GM19372 (cell line): ENCODE data around the gene DCAF12.
A peak's percentile ranks its signal among the peaks of the same experiment; 100 is the strongest.

Experiments
- ATAC-seq: cut with Tn5 transposase; IDR thresholded peaks from one replicate; pipeline ENCODE4 v1.9.1; 2021; ENCODE audit warnings: mild to moderate bottlenecking, low read depth, moderate library complexity; ENCODE audit not compliant: unreplicated experiment

DCAF12 gene

DNA sequence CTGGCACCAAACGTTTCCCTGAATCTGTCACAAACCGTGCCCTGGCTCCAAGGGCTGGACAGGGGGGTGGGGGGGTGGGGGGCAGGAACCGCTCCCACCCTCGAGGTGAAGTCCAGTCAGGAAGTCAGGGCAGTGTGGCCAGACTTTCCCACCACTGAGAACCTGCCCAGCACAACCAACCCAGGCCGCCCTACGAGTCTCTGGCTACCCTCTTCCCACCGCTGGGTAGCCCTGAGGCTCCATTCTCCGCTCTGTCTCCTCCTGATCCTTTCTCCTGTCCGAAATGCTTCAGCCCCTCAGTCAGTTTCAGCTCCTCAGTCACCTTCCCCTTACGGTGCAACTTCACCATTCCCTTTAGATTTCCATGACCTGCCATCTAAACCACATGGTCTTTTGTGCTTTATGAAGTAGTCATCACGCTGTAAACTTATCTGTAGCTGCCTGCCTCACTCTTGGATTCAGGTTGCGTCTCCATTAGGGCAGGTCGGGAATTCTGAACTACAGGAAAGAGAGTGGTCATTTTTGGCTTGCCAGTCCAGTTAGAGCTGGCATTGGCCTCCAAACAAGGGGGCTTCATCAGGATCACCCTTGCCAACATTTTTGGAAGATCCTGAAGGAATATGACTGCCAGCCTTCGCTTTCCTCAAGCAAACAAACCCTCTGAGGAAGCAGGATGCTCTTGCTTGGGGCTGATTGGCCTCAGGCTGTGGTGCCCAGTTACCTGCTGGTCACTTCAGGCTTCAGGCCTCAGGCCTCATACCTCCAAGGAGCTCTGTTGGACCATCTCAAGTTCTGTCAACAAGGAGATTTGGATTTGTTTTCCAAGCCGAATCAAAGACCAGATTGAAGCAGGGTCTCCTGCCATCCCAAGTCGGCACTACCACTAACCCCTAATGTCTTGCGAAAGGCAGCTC, 794 bp upstream of the DCAF12 start:
- ATAC-seq: no peak

DNA sequence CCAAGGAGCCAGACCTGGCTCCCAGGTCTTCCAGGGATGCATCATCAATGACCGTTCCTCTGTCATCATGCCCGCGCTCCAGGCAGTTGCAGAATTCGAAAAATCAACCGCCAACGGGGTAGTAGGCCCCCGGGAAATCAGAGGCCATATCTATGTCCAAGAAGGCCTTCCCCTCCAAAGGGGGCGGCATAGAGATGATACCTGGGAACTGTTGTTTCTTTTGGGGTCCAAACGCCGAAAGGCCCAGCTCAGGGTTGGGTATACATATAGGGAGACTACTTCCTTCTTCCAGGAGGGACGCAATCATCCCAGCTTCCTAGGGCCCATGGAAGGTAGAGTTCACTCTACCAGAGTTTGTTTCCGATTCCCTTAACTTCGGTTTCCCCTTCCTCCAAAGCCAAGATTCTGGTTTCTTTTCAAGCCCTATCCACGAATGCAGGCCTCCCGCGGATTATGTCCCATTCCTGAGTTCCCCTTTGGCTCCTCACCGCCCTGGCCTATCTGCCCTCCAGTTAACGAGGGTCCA, 754 bp downstream of the DCAF12 start:
- ATAC-seq: no peak

DNA sequence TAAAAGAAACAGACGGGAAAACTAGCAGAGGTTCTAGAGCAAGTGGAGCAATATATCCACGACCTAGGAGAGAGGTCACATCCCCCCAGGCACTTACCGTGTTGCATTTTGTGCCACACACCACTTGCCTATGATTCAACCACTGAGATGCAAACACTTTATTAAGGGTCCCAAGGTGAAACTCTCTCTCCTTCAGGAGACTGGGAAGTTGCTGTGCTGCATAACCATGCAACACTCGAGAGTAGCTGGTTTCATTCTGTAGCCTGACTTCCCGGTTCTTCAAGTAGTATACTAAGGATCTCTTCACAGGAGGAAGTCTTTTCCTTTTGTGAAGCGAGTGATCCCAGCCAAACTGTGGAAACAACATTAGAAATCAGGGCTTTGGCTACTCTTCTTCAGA, 1.6 kb downstream of the DCAF12 start:
- no peak for ATAC-seq

DNA sequence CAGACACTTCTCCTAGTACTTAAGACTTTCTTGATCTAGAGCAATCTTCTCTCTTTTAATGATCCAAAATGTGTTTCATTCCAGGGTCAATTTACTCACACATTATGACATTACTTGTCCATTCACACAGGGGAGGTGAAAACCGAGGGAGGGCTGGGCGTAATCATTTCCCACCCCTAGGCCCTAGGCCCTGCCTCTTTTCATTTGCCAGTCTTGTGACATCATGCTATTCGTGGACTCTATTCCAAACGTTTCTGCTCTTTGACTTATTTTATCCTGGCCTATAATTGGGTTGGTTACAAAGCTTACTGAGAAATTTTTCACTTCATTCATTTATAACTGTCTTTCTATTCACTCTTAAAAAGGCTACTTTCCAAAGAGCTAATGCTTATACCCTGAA, 2.4 kb downstream of the DCAF12 start:
- ATAC-seq: no peak

DNA sequence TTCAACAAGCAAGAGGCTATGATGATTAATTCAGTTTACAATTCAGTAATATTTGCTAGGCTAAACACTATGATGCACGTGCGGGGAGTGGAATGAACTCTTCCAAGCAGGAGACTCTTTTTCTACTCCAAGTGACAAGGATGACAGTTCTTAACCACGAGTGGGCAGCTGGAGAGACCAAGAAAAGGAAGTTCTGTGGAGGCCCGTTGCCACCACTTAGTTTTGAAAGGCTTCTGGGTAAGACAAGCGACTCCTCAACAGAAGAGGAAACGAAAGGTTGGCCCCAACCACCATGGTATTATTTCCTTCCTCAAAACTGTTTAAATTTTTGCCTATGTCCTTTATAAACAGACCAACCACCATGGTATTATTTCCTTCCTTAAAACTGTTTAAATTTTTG, 2.8 kb downstream of the DCAF12 start:
- ATAC-seq: peak; percentile 36

DNA sequence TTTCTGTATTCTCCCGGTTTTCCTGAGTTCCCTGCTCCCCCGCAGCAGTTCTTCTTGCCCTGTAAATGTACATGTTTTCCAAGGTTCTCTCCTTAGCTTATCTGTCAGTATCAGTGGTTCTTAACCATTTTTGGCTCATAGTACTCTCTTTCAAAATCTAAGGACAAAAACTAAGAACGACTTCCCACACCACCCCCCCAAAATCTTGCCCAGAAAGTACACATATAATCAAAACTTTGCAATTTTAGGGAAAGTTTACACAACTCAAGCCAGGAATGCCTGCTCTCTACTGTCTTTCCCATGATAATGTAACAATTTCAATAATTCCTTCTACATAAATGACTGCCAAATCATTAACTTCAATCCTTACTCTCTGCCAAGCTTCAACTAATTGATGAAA, 4.5 kb downstream of the DCAF12 start:
- no peak for ATAC-seq

DNA sequence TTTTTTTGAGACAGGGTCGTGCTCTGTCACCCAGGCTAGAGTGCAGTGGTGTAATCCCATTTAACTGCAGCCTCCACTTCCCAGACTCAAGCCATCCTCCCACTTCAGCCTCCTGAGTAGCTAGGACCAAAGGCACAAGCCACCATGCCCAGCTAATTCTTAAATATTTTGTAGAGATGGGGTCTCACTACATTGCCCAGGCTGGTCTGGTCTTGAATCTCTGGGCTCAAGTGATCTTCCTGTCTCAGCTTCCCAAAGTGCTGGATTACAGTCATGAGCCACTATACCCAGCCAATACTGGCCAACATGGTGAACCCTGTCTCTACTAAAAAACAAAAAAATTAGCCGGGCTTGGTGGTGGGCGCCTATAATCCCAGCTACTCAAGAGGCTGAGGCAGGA, 6.8 kb downstream of the DCAF12 start:
- no peak for ATAC-seq

DNA sequence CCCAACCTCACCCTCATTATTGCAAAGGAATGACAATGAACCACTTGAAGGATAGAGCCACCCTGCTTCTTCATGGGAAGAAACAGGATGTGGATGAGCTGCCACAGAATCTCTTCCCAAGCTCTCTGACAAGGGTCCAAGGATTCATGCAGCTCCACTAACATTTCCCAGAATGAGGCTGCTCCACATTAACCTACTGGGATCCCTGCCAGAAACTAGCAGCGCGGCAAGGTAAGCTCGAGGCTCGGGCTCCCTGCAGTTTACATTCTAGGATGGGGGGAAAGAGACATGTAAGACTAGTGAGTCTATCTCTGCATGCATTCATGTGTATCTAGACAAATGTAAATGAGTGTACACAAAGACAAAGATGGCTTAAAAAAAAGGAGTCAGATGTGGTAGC, 12.1 kb downstream of the DCAF12 start:
- ATAC-seq: no peak

DNA sequence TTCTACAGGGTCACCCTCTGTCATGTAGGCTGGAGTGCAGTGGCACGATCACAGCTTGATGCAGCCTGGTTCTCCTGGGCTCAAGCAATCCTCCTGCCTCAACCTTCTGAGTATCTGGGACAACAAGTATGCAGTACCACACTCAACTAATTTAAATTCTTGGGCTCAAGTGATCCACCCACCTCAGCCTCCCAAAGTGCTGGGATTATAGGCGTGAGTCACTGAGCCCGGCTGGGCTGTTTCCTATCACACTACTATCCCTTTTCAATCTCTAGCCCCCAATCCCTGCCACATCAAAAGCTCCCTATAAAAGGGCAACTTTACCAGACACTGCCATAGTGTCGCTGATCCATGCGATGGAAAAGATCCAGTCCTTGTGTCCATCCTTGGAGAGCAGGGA, 20.4 kb downstream of the DCAF12 start:
- ATAC-seq: no peak

DNA sequence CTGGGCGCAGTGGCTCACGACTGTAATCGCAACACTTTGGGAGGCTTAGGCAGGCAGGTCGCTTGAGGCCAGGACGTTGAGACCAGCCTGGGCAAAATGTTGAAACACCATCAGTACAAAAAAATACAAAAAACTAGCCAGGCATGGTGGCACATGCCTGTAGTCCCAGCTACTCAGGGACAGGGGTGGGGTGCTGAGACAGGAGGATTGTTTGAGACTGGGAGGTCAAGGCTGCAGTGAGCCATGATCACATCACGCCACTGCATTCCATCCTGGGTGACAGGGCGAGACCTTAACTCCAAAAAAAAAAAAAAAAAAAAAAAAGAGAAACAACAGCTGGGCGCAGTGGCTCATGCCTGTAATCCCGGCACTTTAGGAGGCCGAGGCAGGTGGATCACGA, 23.7 kb downstream of the DCAF12 start:
- no peak for ATAC-seq

DNA sequence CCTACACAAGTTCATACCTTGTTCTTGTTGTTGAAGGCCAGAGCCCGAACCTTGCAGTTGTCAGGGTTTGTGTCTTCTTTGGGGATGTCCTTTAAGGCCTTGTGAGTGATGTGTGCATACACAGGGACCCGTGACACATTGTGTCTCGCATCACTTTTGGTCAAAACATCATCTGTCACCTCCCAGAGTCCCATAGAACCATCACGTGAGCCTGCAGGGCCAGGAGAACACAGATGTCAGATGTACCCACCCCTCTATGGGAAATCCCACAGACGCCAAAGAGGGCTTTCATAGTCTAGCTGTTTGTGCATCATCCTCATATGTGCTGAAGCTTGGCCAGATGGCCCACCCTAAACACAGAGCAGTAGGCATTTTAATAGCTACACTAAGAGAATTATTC, 28.2 kb downstream of the DCAF12 start:
- ATAC-seq: no peak

DNA sequence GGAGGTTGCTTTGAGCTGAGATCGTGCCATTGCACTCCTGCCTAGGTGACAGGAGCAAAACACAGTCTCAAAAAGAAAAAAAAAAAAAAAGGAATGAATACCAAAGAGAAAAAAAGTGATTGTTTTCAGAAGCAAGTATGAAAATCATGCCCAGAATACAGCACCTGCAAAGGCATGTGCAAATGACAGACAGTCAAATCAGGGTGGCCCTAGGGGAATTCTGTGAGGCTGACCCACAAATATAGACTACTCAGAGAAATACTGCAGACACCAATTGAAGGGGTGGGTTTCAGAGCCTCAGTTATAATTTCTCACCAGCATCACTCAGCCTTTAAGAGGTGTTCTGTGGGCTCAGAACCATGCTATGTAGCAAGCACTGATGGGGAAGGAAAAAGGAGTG, 28.6 kb downstream of the DCAF12 start:
- ATAC-seq: no peak

DNA sequence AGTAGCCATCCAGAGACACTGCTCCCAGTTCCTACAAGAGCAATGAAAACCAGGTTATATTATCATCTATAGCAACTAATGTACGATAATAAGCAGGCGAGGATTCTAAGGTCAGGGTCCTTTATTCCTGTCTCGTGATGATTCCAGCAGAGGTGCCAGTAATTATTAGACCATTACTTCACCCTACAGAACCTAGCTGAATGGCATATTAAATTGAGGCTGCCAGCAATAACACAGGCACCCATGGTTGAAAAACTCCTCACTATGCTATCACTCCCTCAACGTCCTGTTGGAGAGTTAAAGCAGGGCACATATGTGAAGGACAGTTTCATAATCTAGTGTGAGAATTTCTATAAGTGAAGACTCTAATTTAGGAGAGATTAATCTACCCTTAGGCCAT, 29.7 kb downstream of the DCAF12 start:
- ATAC-seq: no peak

DNA sequence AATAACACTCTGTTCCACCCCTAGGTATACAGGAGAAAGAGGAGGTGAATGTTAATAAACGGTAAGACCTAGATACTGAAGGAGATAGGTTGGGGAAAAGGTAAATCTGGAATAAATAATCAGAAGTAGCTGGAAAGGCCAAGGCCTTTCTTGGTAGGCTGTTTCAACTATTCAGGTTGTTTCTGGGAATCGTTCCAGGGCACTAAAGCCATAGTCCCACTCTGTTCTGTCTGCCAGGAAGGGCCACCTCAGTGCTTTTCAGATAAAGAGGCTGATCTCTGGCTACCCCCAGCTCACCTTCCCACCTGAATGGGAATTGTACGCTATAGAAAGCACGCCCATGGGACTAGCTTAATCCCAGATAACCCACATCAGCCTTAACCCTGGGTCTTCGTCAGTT, 32.9 kb downstream of the DCAF12 start:
- ATAC-seq: no peak

DNA sequence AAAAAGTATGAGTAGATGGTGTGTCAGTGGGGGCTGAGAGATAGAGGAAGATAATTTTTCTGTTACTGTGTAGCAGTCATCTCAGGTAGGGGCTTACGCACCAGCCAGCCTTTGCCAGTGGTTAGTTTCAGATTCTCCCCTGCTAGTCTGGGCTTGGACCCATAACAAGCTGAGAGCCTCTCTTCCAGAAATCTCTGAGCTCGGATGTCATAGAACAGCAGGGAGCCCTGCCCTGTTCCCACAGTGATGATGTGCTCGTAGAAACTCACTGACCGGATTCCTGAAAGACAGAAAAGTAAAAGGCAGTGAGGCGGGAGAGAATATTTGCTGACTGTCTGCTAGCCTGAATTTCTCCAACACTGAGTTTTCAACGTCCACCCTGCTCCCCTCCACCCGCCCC, 37.2 kb downstream of the DCAF12 start:
- ATAC-seq: no peak

DNA sequence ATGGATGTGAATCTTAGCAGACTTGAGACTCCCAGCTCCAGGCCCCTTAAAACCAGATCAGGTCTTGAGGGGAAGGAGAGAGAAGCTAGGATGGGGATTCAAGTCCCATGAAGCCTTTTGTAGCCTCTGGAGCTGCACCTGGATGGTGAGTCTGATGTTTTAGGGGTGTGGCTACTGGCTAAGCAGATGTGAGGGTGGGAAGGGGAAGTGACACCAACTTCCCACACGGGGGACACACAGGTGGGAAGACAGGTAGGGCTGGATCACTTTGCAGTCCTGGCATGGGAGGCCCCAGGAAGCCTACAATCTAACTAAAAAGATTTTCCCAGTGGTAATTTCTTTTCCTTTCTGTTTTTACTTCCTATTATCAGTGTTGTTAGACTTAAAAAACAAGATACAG, 39.1 kb downstream of the DCAF12 start:
- ATAC-seq: no peak

DNA sequence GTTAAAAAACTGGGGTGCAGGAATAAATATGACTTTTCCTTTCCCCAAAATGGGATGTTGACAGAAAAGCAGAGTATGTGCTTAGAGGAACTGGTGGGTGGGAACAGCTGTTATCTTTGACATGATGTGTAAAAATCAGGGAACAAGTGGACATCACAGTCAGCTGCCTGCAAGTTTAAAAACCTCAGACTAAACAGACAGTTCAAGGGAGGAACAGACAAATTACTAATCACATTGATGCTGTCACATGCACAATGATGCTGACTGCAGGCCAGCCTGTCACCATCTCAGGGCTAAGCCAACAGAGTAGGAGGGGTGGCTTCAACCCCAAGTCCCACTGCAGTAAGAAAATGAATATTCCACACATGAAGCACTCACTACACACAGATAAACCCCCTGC, 39.6 kb downstream of the DCAF12 start:
- no peak for ATAC-seq

DNA sequence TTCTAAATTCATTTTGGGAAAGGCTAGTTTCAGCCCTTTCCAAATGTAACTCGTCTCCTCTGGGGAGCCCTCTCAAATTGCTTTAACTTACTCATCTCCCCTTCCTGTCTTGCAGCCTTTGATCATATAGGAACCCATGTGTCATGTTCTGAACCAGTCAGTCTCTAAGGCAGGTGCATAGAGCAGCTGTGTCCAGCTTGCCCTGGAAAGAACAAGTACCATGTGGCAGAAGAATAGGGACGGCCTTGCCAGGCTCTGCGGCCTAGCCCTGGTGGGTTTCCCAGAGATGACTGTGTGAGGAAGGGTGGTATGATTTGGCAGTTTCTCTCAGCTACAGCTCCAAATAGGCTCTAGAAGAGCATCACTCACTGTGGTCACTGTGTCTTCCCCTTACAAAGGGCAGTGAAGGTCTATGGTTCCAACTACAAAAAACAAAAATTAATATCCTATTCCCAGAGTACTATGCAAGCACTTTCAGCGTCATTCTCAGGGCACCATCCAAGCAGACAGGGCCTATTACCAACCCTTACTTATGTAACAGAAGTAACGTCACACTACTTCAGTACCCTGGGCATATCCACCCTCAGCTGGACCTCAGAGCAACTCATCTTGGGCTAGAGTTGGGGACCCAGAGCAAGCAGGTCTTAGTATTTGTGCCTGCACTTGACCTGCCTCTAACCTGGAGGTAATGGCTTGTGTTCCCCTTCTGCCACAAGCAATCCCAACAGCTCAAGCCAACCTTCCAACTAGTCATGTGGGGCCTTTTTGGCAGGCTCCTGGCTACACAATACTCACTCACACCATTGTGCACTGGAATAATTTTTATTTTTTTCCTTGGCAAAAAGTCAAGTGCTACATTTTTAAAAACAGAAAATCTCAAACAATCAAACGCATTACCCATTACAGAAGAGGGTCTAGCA, 40.7 kb downstream of the DCAF12 start:
- no peak for ATAC-seq

DNA sequence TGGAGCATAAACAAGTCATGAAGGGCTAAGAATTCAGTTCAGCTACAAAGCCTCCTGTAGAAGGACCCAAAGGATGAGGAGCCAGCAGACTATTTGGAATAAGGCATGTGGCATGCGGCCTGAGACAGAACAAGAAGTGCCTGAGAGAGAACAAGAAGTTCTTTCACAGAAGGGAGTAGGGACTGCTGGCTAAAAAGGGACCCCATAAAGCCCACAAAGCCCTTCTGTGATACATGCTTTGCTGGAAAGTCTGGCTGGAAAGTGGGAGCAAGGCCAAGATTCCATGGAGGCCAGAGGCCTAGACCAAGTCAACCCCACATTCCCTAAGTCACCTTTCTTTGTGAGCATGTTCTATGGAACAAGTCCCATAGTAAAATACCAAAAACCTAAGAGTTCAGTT, 41.9 kb downstream of the DCAF12 start:
- ATAC-seq: no peak

DNA sequence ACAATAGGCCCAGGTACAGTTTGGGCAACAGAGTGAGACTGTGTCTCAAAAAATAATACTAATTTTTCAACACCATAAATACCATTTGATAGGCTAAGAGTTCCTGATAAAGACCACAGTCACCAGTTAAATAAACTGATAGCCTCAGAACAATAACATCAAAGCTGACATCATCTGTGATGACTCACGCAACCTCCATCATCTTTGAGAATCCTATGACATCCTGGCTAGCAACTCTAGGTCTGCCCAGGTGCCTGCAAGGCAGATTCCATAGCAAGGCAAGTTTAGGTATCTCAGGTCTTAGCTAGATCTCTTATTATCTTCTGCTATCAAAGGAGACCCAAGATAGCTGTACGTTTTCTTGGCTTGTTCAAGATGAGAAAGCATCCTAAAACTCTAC, 47.3 kb downstream of the DCAF12 start:
- ATAC-seq: no peak

DNA sequence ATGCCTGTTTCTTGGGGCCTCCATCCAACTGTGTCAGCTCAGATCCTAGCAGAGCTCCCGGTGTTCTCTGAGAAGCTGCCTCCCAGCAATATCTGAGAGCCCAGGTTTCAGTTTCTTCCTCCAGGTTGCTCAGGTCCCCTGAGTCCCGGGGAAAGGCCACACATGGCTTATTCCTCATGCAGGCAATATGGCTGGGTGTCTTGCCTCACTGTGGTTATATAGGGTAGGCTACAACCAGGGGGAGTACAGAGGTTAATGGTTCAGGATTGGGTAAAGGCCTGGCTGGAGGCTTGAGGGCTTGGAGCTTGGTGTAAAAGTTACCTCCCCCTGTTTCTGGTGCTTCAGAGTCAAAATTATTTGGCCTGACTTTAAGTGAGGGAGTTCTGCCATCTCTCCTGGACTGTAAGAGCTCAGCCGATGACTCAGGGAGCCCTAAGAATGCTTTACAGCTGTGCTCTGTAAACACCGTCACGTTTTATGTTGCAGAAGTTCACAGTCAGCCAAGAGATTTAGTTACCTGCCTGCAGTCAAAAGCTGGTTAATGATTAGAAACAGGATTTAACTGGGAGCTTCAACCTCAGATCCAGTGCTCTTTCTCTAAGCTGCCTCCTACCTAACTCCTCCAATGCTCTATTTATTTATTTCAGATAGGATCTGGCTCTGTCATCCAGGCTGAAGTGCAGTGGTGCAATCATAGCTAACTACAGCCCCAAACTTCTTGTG, 53.5 kb downstream of the DCAF12 start:
- no peak for ATAC-seq
